Activated CD4-positive, alpha-beta T cell treated with anti-CD3 and anti-CD28 coated beads for 48 hours (primary cell): ENCODE results near the gene PPP2R3B.
A peak's percentile ranks its signal among the peaks of the same experiment; 100 is the strongest.
"Not testable (repeated sequence)": the region's sequence is repeated elsewhere in the genome, so short reads cannot be mapped to it uniquely, and the experiment has no call there.

Experiments
- DNase-seq: peaks from one replicate; pipeline ENCODE4 v3.0.0-alpha.2; 2020

Gene PPP2R3B, protein sequence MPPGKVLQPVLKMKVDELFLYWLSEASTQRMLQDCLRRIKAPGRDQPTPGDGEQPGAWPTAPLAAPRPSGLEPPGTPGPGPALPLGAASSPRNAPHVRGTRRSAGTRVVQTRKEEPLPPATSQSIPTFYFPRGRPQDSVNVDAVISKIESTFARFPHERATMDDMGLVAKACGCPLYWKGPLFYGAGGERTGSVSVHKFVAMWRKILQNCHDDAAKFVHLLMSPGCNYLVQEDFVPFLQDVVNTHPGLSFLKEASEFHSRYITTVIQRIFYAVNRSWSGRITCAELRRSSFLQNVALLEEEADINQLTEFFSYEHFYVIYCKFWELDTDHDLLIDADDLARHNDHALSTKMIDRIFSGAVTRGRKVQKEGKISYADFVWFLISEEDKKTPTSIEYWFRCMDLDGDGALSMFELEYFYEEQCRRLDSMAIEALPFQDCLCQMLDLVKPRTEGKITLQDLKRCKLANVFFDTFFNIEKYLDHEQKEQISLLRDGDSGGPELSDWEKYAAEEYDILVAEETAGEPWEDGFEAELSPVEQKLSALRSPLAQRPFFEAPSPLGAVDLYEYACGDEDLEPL

DNA sequence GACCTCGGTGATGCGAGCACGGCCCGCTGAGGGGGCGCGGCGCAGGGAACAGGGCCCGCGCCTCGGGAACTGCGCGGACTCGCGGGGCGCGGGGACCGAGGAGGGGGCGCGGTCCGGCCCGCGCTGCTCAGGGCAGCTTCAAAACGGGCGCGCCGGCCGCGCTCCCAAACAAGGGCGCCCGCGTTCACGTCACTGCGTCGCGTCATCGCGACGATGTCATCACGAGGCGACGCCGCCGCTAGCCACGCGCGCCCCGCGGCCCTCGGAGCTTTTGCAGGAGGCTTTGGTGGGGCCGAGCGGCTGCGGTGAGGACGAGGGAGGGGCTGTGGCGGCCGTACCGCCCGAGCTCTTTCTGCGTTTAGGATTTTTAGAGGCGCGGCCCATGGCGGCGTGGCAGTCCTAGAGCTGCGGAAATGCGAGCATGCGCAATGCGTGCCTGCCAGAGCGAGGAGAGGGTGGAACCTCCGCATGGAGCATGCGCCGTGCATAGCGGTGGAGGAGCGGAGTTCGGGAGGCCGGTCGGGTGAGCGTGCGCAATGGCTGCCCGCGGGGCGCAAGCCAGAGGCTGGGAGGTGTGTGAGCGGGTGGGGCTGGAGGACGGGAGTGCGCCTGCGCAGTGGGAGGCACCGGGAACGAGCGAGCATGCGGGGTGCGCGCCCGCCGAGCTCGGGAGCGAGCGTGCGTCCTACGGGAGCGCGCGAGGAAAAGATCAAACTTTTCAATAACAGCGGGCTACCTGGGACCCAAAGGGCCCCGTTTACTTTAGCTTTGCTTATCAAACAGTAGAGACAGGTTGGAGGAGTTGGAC lies at the start of gene PPP2R3B:
Gene PPP2R3B (minus strand): TSS at position 140 of the 808 bp plus-strand sequence. CDS start 216 bp downstream, outside the sequence.
- peak; percentile 99 for DNase-seq

DNA sequence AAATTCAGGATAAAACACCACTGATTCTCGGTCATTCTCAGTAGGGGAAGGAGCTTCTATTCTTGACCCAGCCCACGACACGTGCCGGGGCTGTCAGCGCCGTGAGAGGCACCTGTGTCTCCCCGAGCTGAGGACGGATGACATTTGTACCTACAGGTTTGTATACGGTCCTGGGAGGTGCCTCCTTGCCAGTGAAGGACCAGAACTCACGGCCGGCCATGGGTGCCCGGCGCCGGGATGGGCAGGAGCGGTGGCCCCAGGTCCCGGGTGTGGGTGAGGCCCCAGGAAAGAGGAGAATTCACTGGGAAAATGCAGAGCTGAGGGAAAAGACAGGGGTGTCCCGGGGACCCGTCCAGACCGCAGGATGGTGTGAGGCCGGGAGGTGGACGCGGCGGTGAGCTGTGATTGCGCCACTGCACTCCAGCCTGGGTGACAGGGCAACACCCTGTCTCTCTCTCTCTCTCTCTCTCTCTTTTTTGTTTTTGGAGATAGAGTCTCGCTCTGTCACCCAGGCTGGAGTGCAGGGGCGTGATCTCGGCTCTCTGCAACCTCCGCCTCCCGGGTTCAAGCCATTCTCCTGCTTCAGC lies 48.9 kb upstream of the PPP2R3B start:
- DNase-seq: no peak

DNA sequence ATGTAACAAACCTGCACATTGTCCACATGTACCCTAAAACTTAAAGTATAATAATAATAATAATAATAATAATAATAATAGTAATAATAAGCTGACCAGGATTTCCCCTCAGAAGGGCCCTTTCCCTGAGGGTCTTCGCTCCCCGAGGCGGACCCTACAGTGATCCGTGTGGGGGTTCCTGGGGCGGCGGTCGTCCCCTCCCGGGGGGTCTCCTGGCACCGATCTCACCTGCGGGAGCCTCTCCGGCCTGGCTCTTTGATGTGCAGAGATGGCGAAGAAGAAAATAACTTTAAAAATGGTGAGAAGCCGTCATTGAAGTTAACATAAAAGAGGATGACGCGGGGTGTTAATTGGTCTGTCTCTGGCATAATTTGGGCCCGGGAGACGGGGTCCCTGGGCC lies 48.2 kb upstream of the PPP2R3B start:
- DNase-seq: no peak

DNA sequence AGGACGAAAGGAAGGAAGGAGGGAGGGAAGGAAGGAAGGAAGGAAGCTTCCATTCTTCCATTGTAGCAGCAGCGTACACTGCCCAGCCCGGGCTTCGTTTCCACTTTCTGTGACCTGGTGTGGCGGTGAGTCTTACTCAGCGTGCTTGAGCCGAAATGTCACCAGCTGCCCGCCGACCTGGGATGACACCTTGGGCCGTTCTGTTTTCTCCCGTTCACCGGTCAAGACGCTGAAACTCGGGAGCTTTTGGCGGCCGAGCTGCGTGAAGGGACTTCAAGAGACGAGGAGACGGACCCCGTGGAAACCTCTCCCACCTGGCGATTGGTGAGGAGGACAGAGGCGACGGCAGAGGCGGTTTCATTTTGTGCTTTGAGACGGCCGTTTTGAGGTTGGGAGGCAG lies 47.1 kb upstream of the PPP2R3B start:
- DNase-seq: no peak

DNA sequence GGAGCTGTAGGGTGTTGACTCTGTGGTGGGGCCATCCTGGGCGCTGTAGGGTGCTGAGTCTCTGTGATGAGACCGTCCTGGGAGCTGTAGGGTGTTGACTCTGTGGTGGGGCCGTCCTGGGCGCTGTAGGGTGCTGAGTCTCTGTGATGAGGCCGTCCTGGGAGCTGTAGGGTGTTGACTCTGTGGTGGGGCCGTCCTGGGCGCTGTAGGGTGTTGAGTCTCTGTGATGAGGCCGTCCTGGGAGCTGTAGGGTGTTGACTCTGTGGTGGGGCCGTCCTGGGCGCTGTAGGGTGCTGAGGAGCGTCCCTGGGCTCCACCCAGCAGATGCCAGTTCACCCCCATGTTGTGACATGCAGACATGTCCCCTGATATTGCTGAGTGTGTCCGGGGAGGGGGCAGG lies 46.0 kb upstream of the PPP2R3B start:
- DNase-seq: not testable (repeated sequence)

DNA sequence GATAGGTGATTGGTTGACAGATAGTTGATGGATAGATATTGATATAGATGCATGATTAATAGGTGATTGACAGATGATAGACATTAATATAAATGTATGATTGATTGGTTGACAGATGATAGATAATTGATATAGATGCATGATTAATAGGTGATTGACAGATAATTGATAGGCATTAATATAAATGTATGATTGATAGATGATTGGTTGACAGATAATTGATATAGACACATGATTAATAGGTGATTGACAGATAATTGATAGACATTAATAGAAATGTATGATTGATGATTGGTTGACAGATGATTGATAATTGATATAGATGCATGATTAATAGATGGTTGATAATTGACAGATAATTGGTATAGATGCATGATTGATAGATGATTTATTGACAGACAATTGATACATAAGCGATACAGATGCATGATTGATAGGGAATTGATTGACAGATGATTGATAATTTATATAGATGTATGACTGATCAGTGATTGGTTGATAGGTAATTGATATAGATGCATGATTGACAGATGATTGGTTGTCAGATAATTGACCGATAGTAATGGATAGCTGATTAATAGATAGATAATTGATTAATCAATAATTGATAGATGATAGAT lies 44.9 kb upstream of the PPP2R3B start:
- no peak for DNase-seq

DNA sequence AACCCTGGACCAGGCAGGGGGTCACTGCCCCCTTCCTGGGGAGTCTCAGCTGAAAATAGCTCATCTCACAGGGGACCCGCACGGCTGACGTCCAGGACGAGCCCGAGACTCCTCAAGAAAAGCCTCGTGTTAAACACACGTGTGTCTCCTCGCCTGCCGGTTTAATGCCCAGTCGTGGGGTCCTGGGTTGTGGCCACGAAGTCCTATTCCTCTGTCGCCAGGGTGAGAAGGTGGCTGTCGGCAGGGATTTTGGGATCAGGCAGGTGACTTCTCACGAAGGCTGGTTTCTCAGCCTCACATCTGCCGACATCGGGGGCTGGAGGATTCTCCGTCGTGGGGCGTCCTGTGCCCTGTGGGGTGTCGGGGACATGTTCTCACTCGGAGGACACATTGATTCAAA lies 44.3 kb upstream of the PPP2R3B start:
- DNase-seq: no peak

DNA sequence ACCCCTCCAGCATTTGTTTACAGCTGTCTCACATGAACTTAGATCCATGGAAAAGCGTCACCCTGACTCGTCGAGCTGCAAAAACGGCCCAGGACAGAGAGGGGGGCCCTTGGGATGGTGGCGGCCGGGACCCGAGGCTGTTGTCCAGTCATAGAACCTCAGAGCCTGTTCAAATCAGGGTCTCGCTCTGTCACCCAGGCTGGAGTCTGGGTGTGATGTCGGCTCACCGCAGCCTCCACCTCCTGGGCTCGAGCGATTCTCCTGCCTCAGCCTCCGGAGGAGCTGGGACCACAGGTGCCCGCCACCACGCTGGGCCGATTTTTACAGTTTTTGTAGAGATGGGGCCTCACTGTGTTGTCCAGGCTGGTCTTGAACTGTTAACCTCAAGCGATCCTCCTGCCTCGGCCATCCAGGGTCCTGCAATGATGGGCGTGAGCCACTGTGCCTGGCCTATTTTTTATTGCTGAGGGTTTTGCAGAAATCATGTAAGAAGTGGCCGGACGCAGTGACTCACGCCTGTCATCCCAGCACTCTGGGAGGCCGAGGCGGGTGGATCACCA lies 42.6 kb upstream of the PPP2R3B start:
- no peak for DNase-seq

DNA sequence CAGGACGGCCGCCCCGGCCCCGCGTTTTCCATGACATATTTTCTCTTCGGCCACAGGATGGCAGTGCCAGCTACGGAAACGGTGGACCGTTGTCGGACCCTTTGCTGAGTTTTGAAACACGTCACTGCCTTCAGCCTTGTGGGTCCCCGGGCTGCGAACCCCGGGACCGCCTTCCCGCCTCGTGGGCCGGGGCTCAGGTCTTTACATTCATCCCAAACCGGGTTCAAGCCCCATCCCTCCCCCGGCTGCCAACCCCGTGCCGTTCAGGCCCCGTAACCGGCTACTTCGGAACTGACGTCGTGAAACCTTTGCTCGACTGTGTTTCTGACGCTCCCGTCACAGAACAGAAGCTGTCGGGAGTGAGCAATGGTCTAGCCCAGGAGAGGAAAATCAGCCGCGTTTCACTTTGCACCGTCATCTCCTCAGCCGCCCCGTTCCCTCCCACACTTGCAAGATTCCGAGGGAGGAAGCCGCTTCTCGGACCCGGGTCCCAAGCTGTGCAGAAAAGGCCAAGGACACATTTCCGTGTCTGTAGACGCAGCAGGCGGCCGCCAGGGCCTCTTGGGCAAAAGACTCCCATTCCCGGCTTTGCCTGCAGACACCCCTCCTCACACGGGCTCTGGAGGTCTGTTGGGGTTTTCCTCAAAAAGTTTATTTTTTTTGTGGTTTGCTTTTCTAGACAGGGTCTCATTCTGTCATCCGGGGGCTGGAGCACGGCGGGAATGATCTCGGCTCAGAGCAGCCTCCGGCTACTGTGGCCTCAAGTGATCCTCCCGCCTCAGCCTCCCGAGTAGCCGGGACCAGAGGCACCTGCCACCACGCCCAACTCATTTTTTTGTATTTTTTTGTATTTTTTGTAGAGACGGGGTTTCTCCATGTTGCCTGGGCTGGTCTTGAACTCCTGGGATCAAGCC lies 41.4 kb upstream of the PPP2R3B start:
- DNase-seq: peak; percentile 48

DNA sequence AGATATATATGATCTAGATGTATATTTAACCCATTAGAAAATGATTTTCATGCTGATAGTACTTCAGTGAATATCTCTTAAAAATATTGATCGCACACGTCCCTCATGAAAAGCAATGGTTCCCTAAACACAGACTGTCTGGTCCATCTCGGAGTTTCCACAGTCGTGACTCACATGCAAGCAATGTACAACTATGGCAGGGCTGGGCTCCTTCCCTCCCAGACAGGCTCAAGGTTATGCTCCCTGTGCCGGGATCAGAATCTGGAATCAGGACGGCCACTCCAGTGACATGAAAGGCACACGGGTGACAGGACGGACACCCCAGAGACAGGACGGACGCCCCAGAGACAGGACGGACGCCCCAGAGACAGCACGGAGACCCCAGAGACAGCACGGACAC lies 40.2 kb upstream of the PPP2R3B start:
- no peak for DNase-seq

DNA sequence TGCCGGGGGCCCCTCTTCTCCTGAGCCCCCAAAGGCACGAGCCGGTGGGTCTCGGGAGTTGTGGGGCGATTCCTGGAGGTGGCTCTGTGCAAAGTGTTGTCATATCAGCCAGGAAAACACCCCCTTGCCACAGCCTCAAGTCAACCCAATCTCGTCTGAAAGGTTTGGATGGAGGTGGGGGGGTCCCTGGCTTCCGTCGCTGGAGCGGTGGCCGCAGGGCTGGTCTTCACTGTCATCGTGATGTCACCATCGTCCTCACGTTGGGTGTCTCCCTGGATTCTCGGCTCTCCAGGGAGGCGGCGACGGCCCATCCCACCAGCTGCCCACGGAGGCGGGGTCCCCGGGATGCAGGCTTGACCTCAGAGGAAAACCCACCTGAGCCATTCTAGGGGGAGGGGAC lies 38.3 kb upstream of the PPP2R3B start:
- DNase-seq: no peak

DNA sequence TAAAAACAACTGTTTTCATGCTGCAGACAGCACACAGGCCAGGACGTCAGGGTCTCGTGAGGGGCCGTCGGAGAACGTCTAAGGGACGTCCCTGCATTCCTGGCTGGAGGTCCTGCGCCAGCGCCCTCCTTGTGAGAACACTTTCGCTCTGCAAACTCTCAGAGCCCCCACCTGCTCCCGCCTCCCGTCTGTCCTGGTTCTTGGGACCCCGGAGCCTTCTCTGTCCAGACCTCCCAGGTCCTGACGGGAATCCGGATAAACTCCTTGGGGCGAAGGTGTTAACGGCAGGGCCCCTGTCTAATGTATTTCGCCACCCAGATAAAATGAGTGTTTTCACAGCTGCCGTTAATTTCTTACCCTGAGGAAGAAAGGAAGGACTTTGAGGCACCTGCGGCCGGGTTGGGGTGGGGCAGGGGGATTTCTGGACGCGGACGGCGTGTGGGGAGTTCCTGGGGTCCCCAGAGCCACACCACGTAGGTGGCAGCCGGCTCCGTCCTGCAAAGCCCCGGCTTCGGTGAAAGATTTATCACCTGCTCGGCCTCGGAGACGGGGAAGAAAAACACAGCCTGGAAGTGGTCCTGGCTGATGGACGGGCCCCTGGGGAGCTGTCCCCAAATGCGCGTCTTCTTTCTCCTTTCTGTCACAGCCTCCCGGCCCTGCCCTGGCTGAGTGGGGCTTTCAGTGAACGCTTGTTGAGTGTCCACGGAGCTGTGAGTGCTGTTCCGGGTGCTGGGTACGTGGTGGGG lies 35.1 kb upstream of the PPP2R3B start:
- no peak for DNase-seq

DNA sequence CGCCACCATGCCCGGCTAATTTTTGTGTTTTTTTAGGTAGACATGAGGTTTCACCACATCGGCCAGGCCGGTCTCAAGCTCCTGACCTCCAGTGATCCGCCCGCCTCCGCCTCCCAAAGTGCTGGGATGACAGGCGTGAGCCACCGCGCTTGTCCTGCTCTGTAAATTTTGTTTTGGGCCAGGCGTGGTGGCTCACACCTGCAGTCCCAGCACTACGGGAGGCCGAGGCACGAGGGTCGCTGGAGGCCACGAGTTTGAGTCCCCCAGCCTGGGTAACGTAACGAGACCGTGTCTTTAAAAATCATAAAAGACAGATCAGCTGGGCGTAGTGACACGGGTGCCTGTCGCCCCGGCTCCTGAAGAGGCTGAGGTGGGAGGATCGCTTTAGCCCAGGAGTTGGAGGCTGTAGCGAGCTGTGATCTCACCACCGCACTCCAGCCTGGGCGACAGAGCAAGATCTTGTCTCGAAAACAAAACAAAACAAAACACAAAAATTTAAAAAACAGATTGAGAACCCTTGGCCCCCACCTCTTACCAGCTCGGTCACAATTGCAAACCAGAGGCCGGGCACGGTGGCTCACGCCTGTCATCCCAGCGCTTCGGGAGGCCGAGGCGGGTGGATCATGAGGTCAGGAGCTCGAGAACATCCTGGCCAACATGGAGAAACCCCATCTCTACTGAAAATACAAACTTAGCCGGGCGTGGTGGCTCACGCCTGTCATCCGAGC lies 34.0 kb upstream of the PPP2R3B start:
- DNase-seq: no peak

DNA sequence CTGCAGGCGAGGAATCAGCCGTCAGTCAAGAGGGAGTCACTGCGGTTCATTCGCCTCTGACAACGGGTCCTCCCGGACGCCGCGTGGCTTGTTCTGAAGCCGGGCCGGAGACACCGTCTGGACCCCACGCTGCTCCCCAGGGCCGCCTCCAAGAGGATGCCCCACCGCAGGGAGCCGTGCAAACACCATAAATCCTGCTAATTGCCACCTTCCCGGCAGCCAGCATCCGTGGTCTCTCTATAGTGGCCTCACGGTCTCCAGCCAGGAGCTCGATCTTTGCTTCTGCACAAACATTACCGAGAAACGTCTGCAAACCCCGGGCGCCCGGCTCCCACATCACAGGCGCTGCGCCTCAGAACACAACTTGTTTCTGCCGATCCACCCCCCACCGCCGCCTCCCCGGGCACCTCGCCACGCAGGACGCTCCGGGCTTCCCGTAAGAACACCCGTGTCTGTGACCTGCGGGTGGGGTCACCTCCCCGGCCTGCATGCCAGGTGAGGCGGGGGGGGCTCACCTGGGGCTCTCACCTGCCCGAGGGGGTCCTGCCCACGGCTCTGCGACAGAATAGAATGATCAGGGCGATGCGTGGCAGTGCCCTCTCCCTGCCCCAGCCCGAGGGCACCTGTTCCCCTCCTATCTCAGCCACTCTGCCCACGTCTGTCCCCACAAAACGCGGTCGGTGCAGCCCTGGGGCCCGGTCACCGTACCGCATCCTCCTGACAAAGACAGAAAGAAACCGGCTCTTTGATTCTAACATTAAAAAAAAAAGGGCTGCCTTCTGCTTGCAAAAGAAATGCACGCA lies 32.4 kb upstream of the PPP2R3B start:
- no peak for DNase-seq

DNA sequence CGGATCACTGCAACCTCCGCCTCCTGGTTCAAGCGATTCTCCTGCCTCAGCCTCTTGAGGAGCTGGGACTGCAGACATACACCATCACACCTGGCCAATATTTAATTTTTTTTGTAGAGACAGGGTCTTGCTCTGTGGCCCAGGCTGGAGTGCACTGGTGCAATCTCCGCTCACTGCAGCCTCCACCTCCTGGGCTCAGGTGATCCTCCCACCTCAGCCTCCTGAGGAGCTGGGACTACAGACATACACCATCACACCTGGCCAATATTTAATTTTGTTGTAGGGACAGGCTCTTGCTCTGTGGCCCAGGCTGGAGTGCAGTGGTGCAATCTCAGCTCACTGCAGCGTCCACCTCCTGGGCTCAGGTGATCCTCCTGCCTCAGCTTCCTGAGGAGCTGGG lies 28.8 kb upstream of the PPP2R3B start:
- not testable (repeated sequence) for DNase-seq

DNA sequence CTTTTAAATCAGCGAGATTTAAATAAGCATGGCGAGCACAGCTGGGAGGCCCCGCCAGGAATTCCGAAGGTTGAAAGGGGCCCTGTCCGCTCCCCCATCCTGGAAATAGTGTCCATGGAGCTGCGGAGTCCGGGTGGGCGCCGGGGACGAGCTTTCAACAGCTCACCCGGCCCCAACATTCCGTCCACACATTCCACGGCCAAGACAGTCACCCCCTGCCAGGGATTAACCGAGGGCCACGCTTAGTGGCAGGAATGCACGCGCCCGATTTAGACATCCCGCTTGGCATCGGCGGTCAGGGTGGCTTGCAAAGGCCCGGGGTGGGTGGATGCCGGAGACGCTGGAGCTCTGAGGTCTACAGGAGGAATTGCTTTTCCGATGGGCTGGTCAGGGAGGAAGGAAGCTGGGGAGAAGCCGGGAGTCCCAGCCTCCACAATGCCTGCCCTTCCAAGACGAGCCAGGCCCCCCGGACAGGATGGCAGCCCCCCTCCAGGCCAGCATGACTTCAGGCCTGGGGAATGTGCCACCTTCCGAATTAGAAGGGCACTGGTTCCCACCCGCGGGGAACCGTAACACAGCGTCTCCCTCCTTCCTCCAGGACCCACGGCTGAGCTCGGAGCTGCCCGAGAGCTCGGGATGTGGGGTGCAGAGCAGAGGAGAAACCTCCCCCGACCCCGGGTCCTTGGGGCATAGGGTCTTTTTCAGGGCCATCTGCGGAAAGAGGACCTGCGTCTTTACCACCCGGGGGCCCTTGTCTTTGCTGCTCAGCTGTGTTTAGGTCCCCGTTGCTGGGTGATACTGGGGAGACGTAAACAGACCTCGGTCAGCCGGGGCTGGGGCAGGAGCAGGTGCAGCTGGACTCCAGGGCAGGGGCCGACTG lies 26.9 kb upstream of the PPP2R3B start:
- DNase-seq: no peak

DNA sequence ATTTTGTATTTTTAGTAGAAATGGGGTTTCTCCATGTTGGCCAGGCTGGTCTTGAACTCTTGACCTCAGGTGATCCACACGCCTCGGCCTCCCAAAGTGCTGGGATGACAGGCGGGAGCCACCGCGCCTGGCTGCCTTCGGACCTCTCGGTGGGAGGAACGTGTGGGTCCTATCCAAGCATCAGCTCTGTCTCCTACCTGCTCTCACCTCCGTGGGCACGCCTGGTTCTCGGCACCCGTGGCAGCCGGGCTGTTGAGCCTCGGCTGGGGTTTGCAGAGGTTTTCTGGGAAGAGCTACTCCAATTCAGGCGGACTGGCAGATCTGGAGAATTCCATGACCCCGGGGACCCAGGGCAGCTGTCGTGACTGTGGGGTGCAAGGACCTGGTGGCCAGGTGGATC lies 23.6 kb upstream of the PPP2R3B start:
- no peak for DNase-seq

DNA sequence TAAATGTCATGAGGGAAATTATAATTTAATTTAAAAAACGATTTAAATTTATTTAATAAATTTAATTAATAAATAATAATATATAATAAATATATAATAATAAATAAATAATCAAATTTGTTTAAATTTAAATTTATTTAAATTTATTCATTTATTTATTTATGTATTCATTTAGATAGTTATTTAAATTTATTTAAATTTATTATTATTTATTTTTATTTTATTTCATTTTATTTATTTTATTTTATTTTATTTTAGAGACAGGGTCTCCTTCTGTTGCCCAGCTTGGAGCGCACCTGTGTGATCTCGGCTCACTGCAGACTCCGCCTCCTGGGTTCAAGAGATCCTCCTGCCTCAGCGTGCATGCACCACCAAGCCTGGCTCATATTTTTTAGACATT lies 18.4 kb upstream of the PPP2R3B start:
- no peak for DNase-seq
